Measurements from ENCODE around the gene UQCR10.

DNA sequence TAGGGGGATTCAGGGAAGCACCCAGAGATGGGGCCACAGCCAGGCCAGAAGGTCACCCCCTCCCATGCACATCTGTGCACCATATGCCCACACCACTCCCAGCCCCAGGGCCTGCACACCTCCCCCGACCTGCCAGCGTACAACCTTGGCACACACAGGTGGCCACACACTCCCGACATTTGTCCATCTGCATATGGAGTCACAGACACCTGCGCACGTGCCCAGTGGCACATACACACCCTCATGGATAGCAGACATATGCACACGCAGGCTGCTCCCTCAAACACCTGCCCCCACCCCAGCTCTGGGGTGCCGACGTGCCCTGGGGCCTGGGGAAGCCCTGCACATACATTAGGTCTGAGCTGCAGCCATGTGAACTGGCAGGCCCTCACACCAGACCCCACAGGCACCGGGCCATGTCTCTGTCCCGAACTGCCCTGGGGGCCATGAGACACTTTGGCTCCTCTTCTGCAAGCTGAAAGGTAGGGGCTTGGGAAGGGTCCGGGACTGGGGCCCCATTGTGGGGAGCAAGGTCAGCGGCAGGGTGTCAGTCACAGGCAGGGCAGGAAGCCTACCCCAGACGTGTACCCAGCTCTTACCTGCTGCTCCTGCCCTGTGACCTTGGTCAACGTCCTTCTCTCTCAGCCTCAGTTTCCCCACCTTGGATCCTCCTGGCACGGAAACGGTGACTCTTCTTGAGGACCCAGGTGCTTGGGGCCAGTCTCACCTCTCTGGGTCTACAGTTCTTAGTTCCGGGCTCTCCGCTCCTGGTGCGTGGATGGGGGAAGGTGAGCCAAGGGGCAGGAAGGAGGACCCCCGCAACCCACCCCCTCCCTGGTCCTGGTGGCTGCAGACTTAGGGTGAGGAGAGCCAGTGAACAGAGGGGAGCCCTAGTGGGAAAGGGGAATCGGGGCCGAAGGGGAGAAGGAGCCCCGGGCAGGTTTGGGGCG lies 47.9 kb upstream of the UQCR10 start:
- TF ChIP-seq GATA2 (IDR thresholded peaks at IDR 0.05; ENCODE audit: low read depth, low read length) (no peak), GATA3 (IDR thresholded peaks at IDR 0.05; ENCODE audit: low read depth, low read length) (no peak)
